Natural killer cell treated with Interleukin-12 subunit alpha and Interleukin-12 subunit beta and Interleukin-15 and Interleukin-18, amount 100 ng/mL, for 72 hours (primary cell): Measurements from ENCODE around the gene PDCD1. TPM values are rescaled to one million over a fixed set of nuclear protein-coding genes. Genes with fewer than 3 reads are reported as not detected.
"Not testable (repeated sequence)": the region's sequence is repeated elsewhere in the genome, so short reads cannot be mapped to it uniquely, and the experiment has no call there.

Source experiments
- ATAC-seq, 2 donors: fragments of 150-1000 bp; cut with Tn5 transposase in 1 of 2; sonication (Bioruptor Pico), chemical (Tn5 transposase) in 1 of 2; 2 replicates each; pipeline ENCODE4 v1.10.0; 2021
- DNase-seq: peaks from one replicate; pipeline ENCODE4 v3.0.0; 2022; ENCODE audit warnings: low spot score
- H3K27ac Mint-ChIP-seq, 2 donors: 1 replicate in 1 of 2; 2 replicates in 1 of 2; pipeline ENCODE4 v1.8.0; 2022; ENCODE audit warnings: mixed read lengths in 2 of 2, mild to moderate bottlenecking in 1 of 2, moderate library complexity in 1 of 2
- H3K27me3 Mint-ChIP-seq, 2 donors: 1 replicate in 1 of 2; 2 replicates in 1 of 2; pipeline ENCODE4 v1.8.0; 2022; ENCODE audit warnings: mixed read lengths in 2 of 2
- H3K36me3 Mint-ChIP-seq: one replicate; pipeline ENCODE4 v1.8.0; 2022; ENCODE audit warnings: mixed read lengths
- H3K4me1 Mint-ChIP-seq, 2 donors: 1 replicate in 1 of 2; 2 replicates in 1 of 2; pipeline ENCODE4 v1.8.0; 2022; ENCODE audit warnings: low read depth in 2 of 2, mixed read lengths in 2 of 2, mild to moderate bottlenecking in 1 of 2
- H3K4me3 Mint-ChIP-seq: one replicate; pipeline ENCODE4 v1.8.0; 2022; ENCODE audit warnings: mixed read lengths
- H3K9me3 Mint-ChIP-seq: 2 replicates; pipeline ENCODE4 v1.8.0; 2022; ENCODE audit warnings: mixed read lengths
- total RNA-seq, 2 donors: library from RNA; stranded (reverse); gene quantifications; one replicate each; pipeline ENCODE4 v1.2.3, GENCODE V29; 2022

The PDCD1 gene
- total RNA-seq, 2 donors from 2014 or later = 0.78 to 0.89 TPM

DNA sequence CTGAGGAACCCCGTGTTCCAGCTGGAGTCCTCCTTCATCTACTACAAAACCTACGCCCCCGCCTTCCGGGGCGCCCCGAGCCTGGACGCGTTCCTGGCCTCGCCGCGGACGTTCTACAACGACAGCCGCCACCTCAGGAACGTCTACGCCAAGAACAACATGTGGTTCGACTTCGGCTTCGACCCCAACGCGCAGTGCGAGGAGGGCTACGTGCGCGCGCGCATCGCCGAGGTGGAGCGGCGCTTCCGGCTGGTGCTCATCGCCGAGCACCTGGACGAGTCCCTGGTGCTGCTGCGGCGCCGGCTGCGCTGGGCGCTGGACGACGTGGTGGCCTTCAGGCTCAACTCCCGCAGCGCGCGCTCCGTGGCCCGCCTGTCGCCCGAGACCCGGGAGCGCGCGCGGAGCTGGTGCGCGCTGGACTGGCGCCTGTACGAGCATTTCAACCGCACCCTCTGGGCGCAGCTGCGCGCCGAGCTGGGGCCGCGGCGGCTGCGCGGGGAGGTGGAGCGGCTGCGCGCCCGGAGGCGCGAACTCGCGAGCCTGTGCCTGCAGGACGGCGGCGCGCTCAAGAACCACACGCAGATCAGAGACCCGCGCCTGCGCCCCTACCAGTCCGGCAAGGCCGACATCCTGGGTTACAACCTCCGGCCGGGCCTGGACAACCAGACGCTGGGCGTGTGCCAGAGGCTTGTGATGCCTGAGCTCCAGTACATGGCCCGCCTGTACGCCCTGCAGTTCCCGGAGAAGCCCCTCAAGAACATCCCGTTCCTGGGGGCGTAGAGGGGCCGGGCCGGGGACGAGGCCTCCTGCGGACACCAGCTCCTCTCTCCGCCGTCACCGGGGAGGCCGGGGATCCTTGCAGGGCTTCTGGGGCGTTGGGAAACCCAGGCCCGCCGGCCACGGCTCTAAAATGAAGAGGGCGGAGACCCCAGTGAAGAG lies 55.0 kb downstream of the PDCD1 start:
- H3K9me3 Mint-ChIP-seq = no peaks in the 10 kb centered on the region
- H3K4me3 Mint-ChIP-seq = peak overlapping the region; percentile 80
- no peak for DNase-seq
- no peaks in the 10 kb centered on the region for H3K36me3 Mint-ChIP-seq
- peaks cover 5 to 11% of the 10 kb centered on the region in 2 donors for H3K4me1 Mint-ChIP-seq
- peak; percentile 77 to 83 for ATAC-seq
- peaks cover 0 to 5% of the 10 kb centered on the region in 2 donors for H3K27me3 Mint-ChIP-seq
- H3K27ac Mint-ChIP-seq = peak overlapping the region in 1 of 2 donors; percentile 27

DNA sequence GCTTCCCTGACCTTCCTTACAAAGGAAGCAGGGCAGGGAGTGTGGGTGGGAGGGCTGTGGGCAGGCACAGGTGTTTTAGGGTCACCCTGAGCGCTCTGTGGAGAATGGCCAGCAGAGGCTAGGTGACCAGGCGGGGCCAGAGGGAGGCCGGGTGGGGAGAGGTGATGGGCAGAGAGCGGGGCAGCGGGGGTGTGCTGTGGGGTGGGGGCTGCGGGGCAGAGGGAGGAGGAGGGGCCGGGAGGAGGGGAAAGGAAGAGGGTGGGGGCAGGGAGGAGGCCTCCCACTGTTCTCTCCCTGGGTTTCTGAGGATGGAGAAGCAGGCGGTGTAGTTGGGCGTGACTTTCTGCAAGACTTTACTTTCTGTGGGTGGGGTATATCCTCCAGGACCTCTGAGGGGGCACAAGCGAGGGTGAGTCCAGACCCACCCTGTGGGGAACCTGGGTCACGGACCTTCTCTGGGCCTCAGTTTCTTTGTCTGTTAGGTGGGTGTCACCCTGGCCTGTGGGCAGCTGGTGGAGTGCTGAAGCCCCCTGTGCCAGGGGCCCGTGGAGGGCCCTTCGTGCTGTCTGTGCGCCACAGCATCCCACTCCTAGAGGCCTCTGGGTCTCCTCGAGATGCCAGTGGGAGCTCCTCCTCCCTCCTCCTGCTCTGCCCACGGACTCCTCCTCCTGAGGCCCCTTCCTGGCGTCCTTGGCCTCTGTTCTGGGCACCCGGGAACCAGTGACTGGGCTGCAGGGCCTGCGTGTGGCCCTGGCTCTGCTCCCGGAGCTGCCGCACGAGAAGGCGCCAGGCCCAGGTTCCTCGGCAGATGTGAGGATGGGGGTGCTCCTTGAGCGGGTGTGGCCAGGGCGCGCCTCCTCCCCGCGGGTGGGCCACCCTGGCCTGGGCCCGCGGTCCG lies 56.0 kb downstream of the PDCD1 start:
- DNase-seq (no peak), ATAC-seq (peak in 1 of 2 donors; percentile 25)
- H3K9me3 Mint-ChIP-seq = no peaks in the 10 kb centered on the region
- peaks cover 5 to 6% of the 10 kb centered on the region in 2 donors for H3K4me1 Mint-ChIP-seq
- peak overlapping the region; percentile 80 for H3K4me3 Mint-ChIP-seq
- no peaks in the 10 kb centered on the region for H3K36me3 Mint-ChIP-seq
- peak overlapping the region in 1 of 2 donors; percentile 27 for H3K27ac Mint-ChIP-seq
- peaks cover 0 to 5% of the 10 kb centered on the region in 2 donors for H3K27me3 Mint-ChIP-seq

DNA sequence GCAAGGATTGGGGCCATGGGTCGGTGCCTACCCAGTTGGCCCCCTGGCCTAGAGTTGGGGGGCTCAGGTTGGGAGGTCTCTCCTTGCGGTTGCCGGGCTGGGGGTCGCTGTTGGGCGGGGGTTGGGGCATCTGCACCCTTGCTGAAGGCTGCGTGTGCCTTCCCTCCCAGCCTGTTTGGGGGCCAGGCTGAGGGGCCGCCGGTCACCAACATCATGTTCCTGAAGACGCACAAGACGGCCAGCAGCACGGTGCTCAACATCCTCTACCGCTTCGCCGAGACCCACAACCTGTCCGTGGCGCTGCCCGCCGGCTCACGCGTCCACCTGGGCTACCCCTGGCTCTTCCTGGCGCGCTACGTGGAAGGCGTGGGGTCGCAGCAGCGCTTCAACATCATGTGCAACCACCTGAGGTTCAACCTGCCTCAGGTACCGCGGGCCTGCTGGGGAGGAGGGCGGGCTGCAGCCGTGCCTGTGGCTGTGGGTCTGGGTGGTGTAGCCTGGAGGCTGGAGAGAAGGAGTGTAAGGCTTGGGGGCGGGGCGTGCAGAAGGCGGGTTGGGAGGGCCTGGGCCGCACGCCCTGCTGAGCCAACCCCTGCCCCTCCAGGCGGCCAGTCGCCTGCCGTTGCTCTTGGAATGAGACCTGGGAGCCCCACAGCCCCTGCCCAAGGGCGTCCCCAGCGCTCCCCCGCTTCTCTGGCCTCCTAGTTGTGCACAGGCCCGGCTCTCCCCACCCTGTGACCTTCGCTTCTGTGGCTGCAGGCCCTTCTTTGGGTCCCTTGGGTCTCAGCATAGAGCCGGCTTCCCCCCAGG lies 56.9 kb downstream of the PDCD1 start:
- no peaks in the 10 kb centered on the region for H3K36me3 Mint-ChIP-seq
- no peak for ATAC-seq
- H3K27ac Mint-ChIP-seq = no peak overlapping the region
- no peak for DNase-seq
- no peak overlapping the region for H3K4me3 Mint-ChIP-seq
- H3K27me3 Mint-ChIP-seq = peaks cover 0 to 7% of the 10 kb centered on the region in 2 donors
- H3K9me3 Mint-ChIP-seq = no peaks in the 10 kb centered on the region
- H3K4me1 Mint-ChIP-seq = peaks cover 5 to 6% of the 10 kb centered on the region in 2 donors

DNA sequence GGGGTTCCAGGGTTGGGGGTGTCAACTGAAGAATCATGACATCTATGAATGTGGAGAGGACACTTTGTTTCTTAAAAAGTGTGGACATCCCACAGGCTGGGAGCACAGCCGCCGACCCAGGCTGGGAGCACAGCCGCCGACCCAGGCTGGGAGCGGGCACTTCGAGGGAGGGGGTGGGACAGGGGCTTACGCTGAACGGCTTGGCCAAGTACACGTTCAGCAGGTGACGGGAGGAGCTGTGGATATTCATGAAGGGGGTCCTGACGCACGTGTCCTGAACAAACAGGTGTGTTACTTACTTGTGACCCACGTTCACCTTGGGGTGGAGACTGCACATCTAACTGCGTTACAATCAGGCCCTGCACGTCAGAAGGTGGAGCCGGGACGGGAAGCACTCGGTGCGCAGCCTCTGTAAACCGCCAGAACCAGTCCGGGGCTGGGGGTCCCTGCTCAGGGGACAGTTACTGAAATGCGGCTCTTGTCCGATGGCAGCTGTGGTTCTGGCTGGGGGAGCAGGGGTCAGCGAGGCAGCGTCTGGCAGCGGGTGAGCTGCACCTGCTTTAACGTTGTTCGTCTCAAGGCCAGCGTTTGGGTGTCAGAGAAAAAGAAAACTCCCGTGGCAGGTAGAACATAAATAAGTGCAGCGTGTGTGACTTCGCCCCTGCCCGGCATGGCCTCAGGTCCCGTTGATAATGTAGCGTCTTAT lies 58.3 kb downstream of the PDCD1 start:
- not testable (repeated sequence) for H3K27me3 Mint-ChIP-seq, ATAC-seq, DNase-seq, H3K36me3 Mint-ChIP-seq, H3K27ac Mint-ChIP-seq, H3K4me1 Mint-ChIP-seq, H3K4me3 Mint-ChIP-seq, H3K9me3 Mint-ChIP-seq

Other genes with a start within 250 kb of the PDCD1 start
- 10 to 100 TPM; 26.9 to 55.9 TPM for gene THAP4, start 221.7 kb downstream of the PDCD1 start, total RNA-seq
- gene ATG4B, start 221.2 kb downstream of the PDCD1 start, total RNA-seq = 100 to 1,000 TPM in 1 of 2 donors, 10 to 100 TPM in 1; 96.2 to 127 TPM
- gene DTYMK, start 172.1 kb downstream of the PDCD1 start, total RNA-seq = 100 to 1,000 TPM in 1 of 2 donors, 10 to 100 TPM in 1; 65.1 to 155 TPM
- gene ING5, start 156.9 kb downstream of the PDCD1 start, total RNA-seq = 10 to 100 TPM; 27.8 to 70.6 TPM
- 10 to 100 TPM; 36.6 to 60.1 TPM for gene D2HGDH, start 124.3 kb downstream of the PDCD1 start, total RNA-seq
- 1 to 10 TPM in 1 of 2 donors, under 1 TPM in 1; 0.83 to 2.8 TPM for gene GAL3ST2, start 82.1 kb downstream of the PDCD1 start, total RNA-seq
- gene NEU4, start 49.7 kb downstream of the PDCD1 start, total RNA-seq = 1 to 10 TPM in 1 of 2 donors, under 1 TPM in 1; 0.86 to 3.8 TPM
- gene RTP5, start 10.8 kb upstream of the PDCD1 start, total RNA-seq = not detected